Panc1 (cell line): Measurements from ENCODE around the gene MYORG.

ENCODE experiments used
- CTCF ChIP-seq: fragments of 450-650 bp; IDR thresholded peaks from 2 replicates; pipeline ENCODE4 v1.5.1; 2017; ENCODE audit warnings: mild to moderate bottlenecking
- POLR2AphosphoS5 ChIP-seq: IDR thresholded peaks from 2 replicates; pipeline ENCODE4 v1.6.1; 2012; ENCODE audit warnings: mild to moderate bottlenecking, low read depth, low read length, moderate library complexity
- REST ChIP-seq, 2 experiments: IDR thresholded peaks; 2 replicates each; pipeline ENCODE4 v1.6.1; 2011 to 2012; ENCODE audit warnings: low read depth in 2 of 2, control low read depth in 1 of 2, low read length in 1 of 2, mild to moderate bottlenecking in 1 of 2, moderate library complexity in 1 of 2; ENCODE audit not compliant: insufficient read depth in 1 of 2
- TCF7L2 ChIP-seq: IDR thresholded peaks from 2 replicates; pipeline ENCODE4 v1.6.1; 2011; ENCODE audit warnings: mild to moderate bottlenecking, low read depth, low read length, inconsistent platforms

DNA sequence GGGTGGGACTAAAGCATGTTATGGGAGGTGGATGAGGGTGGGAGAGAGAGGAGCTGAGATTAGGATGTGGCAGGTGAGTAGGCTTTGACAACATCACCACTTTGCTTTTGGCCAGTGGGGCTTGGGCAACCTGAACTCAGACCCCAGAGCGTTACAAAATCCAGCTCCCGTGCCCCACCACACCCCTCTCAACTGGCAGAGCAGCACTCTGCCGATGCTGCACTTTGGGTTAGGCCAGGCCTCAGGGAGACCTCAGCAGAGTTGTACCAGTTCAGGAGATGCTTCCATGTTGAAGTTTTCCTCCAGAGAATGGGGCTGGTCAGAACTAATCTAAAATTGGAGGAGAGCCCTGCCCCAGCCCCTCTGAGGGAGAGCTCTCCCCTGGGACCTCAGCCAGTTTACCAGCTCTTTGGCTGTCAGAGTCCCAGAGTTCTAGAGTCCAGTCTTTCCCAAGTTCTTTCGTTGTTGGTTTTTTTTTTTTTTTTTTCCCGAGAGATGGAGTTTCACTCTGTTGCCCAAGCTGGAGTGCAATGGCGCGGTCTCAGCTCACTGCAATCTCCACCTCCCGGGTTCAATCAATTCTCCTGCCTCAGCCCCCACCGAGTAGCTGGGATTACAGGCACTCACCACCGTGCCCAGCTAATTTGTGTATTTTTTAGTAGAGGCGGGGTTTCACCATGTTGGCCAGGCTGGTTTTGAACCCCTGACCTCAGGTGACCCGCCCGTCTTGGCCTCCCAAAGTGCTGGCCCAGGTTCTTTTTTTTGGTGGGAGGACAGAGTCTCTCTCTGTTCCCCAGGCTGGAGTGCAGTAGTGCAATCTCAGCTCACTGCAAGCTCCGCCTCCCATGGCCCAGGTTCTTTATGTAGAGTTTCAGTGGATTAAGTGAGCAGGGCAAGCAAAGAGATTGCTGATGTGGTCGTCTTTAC is 29.6 kb downstream of the MYORG start:
- TF ChIP-seq CTCF (no peak), POLR2AphosphoS5 (no peak), REST (IDR thresholded peaks at IDR 0.05; ENCODE audit: insufficient read depth in 1 of 2, low read depth in 2 of 2, low read length in 1 of 2) (no peak), TCF7L2 (no peak)
